Measurements from ENCODE around the gene PDSS2. TPM values are rescaled to one million over a fixed set of nuclear protein-coding genes. Genes with fewer than 3 reads are reported as not detected.

Gene PDSS2
- total RNA-seq, 1 experiment from 2014 or later = 16.1 TPM

- TF ChIP-seq CTCF (conservative IDR thresholded peaks at IDR 0.05; ENCODE audit: low read depth, low read length) = no peak
- no peak for TF ChIP-seq EZH2 (IDR thresholded peaks at IDR 0.05; ENCODE audit: borderline replicate concordance, low read depth, low read length, poor library complexity, severe bottlenecking)
- Histone ChIP-seq H3K9me3 (ENCODE audit: low read depth, low read length, poor library complexity, severe bottlenecking) (no peaks in the 10 kb centered on the region), H3K4me3 (ENCODE audit: low read depth, low read length, poor library complexity, severe bottlenecking) (no peak overlapping the region), H3K27me3 (replicated peaks; ENCODE audit: insufficient read depth, low read depth, low read length, poor library complexity) (no peaks in the 10 kb centered on the region), H3K27ac (ENCODE audit: low read depth, low read length, poor library complexity, severe bottlenecking) (no peak overlapping the region), H3K4me1 (ENCODE audit: insufficient read depth, low read length, poor library complexity, severe bottlenecking) (peaks cover 25% of the 10 kb centered on the region), H3K36me3 (ENCODE audit: insufficient read depth, low read length, poor library complexity, severe bottlenecking) (no peaks in the 10 kb centered on the region)
- no peak for DNase-seq (ENCODE audit: low spot score)
- intact Hi-C loops (cut with micrococcal nuclease; ENCODE audit: unreplicated experiment) = no loop called here
- BruUV-seq (replicated peaks) = no TSS peak
- CTCF ChIA-PET = no interaction called here
- POLR2A ChIA-PET (ENCODE audit: low non-redundant PET) = no interaction called here
Measured at GRCh38 chr6:107342144-107342543, 117.2 kb downstream of the PDSS2 start.

- intact Hi-C loops (cut with micrococcal nuclease; ENCODE audit: unreplicated experiment) = no loop called here
- no peak overlapping the region for H3K4me3 ChIP-seq (ENCODE audit: low read depth, low read length, poor library complexity, severe bottlenecking)
- no peaks in the 10 kb centered on the region for H3K9me3 ChIP-seq (ENCODE audit: low read depth, low read length, poor library complexity, severe bottlenecking)
- H3K27ac ChIP-seq (ENCODE audit: low read depth, low read length, poor library complexity, severe bottlenecking) = no peak overlapping the region
- ChIA-PET CTCF (no interaction called here), POLR2A (ENCODE audit: low non-redundant PET) (no interaction called here)
- H3K27me3 ChIP-seq (replicated peaks; ENCODE audit: insufficient read depth, low read depth, low read length, poor library complexity) = no peaks in the 10 kb centered on the region
- H3K36me3 ChIP-seq (ENCODE audit: insufficient read depth, low read length, poor library complexity, severe bottlenecking) = no peaks in the 10 kb centered on the region
- TF ChIP-seq EZH2 (IDR thresholded peaks at IDR 0.05; ENCODE audit: borderline replicate concordance, low read depth, low read length, poor library complexity, severe bottlenecking) (no peak), CTCF (conservative IDR thresholded peaks at IDR 0.05; ENCODE audit: low read depth, low read length) (no peak)
- peaks cover 25% of the 10 kb centered on the region for H3K4me1 ChIP-seq (ENCODE audit: insufficient read depth, low read length, poor library complexity, severe bottlenecking)
- DNase-seq (ENCODE audit: low spot score) = no peak
- BruUV-seq (replicated peaks) = no TSS peak
Measured at GRCh38 chr6:107340881-107341280, 118.5 kb downstream of the PDSS2 start.

- Histone ChIP-seq H3K4me1 (ENCODE audit: insufficient read depth, low read length, poor library complexity, severe bottlenecking) (no peaks in the 10 kb centered on the region), H3K9me3 (ENCODE audit: low read depth, low read length, poor library complexity, severe bottlenecking) (no peaks in the 10 kb centered on the region), H3K4me3 (ENCODE audit: low read depth, low read length, poor library complexity, severe bottlenecking) (no peak overlapping the region), H3K36me3 (ENCODE audit: insufficient read depth, low read length, poor library complexity, severe bottlenecking) (no peaks in the 10 kb centered on the region), H3K27ac (ENCODE audit: low read depth, low read length, poor library complexity, severe bottlenecking) (no peak overlapping the region), H3K27me3 (replicated peaks; ENCODE audit: insufficient read depth, low read depth, low read length, poor library complexity) (no peaks in the 10 kb centered on the region)
- DNase-seq (ENCODE audit: low spot score) = no peak
- BruUV-seq (replicated peaks) = no TSS peak
- TF ChIP-seq CTCF (conservative IDR thresholded peaks at IDR 0.05; ENCODE audit: low read depth, low read length) = no peak
- TF ChIP-seq EZH2 (IDR thresholded peaks at IDR 0.05; ENCODE audit: borderline replicate concordance, low read depth, low read length, poor library complexity, severe bottlenecking) = no peak
- intact Hi-C loops (cut with micrococcal nuclease; ENCODE audit: unreplicated experiment) = no loop called here
- CTCF ChIA-PET = no interaction called here
- POLR2A ChIA-PET (ENCODE audit: low non-redundant PET) = no interaction called here
Measured at GRCh38 chr6:107337191-107337741, 122.1 kb downstream of the PDSS2 start.
